HG02642 (cell line): ENCODE data around the gene PNLIPRP1.

Experiments used
- ATAC-seq: cut with Tn5 transposase; IDR thresholded peaks from one replicate; pipeline ENCODE4 v1.9.1; 2021; ENCODE audit warnings: mild to moderate bottlenecking; ENCODE audit not compliant: unreplicated experiment, poor library complexity

PNLIPRP1 gene

DNA sequence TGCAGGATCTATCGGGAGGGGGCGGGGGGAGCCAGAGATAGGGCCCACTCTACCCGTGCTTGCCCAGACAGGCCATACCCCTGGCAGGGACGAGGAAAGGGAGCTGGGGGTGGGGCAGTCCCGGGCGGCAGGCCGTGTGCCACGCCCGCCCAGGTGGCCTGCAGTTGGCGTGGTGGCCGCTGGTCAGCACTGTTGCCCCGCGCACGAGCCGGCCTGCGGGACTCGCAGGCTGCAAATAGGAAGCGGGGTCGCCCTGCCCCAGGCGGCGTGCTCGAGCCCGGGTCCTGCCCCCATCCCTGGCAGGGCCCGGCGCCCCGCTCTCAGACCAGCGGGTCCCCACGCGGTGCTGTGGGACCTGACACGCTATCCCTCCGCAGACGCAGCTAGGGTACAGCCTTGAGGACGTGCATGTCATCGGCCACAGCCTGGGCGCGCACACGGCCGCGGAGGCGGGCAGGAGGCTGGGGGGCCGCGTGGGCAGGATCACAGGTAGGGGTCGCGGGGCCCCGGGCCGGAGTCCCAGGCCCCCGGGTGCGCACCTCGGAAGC is 36.7 kb downstream of the PNLIPRP1 start:
- no peak for ATAC-seq

DNA sequence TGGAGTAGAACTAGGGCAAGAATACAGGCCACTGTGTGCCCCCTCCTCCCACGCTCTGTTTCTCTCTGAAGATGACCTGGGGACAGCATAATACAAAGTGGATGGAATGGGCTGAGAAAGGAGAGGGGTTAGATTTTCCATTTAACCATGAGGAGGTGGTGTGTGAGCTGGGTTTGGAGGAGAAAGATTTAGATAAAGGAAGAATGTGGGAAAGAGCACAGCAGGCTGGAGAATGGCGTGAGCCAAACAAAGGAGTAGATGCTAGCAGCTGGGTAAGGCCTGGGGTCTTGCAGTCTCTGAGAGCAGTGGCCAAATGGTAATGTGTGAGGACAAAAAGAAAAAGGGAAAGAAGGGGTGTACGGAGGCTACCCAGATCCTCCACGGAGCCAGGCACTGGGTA is 38.6 kb downstream of the PNLIPRP1 start:
- no peak for ATAC-seq

DNA sequence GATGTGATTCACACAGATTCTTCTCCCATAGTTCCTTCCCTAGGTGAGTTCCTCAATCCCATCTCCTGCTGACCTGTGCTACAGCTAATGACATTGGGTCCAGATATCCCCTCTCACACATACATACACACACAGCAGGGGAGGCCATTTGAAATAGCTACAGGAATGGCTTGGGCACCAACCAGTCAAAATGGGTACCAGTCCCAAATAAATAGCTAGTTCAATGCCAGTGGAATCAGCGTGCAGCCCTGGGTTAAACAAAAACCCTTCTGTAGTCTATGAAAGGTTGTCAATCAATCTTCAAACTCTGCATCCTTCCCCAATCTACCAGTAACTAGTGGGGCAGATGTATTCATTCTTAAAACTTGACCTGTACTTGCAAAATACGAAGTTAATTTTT is 39.3 kb downstream of the PNLIPRP1 start:
- ATAC-seq = no peak

DNA sequence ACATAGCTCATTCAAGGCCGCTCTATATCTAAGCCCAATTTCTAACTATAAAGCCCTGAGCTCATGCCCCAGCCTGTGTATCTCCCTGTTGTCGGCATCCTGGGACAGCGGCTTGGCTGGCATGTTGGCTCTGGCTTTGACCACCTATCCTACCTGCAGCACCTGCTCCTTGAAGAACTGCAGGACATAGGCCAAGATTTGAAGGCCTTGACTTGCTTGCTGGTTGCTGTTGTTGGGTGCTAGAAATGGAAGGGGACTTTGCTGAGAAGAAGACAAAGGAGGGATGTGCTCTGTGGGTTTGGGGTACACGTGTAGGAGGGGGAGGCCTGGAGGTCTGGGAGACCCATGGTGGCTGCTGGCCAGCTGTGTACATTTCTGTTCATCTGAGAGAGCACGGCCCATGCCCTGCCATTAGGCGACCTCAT is 41.1 kb downstream of the PNLIPRP1 start:
- no peak for ATAC-seq

DNA sequence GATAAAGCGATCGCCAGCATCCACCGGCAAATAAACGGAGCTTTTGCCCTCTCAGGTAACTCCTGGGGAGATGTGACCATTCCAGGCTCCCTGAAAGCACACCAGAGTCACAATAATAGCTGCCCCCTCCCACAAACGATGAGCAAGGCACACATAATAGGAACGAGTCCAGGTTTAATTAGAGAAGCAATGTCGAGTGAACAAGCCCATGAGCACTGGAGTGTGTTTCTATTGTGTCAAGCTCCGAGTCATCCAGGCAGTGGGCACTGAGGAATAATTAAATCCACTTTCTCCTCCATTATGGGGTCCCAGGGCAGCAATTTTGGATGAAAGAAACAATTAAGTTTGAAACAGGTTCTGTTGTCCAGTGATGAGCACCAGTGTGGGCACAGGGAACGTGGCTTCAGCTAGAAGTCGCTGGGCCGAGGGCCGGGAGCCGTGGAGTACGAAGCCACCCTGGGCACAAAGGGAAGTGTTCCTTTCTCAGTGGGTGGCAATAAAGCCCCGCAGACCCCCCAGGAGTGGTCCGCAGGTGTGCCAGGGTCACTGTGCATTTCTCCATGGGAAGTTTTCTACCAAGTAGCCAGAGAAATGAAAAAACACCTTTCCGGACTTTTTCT is 41.9 kb downstream of the PNLIPRP1 start:
- no peak for ATAC-seq

DNA sequence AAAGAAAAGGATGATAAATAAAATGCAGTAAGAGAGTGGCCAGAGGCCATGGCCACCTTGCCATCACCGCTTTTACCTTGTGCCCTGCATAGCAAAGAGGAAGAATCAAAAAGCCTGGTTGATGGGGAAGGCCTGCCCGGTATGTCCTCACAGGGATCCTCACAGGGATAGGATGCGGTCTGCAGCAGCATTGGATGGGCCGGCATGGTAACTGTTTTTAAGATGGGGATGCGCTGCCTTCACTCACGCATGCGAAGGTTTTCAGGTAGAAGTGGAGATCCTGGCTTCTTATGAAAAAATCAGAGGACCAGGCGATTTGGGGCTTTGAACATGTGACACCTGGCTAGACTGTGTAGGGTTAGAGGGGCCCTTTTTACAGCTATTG is 42.4 kb downstream of the PNLIPRP1 start:
- ATAC-seq = no peak

DNA sequence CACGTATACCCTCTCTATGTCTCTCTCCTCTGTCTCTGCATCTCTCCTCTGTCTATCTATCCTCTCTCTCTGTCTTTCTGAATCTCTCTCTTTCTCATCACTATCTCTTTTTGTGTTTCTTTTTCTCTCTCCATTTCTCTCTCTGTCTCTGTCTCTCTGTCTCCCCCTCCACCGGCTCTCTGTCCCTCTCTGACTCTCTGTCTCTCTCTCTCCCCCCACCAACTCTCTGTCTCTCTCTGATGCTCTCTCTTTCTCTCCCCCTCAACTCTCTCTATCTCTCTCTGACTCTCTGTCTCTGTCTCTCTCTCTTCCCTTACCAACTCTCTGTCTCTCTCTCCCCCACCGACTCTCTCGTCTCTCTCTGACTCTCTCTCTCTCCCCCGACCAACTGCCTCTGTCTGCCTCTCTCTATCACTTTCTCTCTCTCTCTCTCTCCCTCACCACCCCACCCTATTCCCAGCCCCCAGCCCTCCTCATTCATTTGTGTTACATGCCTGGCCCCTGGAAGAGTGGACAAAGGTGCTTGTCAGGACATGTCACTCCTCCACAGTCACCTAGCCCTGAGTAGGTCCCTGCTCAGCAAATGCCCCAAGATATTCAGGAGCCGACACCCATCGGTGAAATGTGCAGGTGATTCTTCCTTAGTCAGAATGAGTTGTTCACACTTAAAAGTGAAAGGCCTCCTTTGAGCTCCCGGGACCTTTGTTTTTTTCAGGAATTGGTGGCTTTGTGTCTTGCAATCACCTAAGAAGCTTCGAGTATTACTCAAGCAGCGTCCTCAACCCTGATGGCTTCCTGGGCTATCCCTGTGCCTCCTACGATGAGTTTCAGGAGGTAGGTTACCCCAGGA is 43.6 kb downstream of the PNLIPRP1 start:
- ATAC-seq = no peak

DNA sequence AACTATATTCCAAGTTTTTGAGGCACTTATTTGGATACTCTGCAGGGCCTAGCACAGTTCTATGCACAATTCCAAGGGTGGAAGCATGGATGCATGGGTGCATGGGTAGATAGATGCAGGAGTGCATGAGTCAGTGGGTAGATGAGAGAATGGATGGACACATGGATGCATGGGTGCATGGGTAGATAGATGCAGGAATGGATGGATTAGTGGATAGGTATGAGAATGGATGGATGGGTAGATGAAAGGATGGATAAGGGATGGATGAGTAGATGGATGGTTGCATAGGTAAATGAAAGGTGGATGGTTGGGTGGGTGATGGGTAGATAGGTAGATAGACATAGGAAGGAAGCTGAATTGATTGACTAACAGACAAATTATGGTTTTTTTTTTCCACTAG is 45.6 kb downstream of the PNLIPRP1 start:
- ATAC-seq = no peak

DNA sequence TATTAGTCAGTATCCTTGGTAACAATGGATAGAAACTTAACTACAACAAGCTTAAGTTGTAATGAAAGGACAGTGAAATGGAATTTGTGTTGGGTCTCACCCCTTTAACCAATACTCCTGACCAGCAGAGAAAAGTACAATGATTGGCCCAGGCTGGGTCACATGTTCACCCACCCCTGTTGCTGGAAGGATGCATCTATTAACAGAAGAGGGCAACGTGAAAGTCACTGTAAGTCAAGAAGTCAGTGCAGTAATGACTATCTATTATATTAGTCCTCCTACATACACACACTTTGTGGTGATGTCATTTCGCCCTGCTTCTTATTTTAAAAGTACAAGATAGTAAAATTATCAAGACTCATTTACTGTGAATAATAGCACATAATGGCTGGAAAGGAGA is 46.2 kb downstream of the PNLIPRP1 start:
- no peak for ATAC-seq

DNA sequence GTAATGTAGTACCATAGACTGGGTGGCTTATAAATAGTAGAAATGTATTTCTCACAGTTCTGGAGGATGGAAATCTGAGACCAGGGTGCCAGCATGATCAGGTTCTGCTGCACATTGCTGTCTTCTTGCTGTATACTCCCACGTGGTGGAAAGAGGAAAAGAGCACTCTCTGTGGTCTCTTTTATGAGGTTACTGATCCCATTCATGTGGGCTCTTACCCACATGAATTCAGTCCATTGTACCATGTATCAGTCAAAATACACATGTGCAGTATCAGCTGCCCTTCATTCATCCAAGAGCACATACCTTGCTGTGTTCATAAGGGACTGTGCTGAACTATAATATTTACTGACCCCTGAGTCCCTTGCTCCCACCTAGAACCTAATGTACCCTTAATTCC is 47.1 kb downstream of the PNLIPRP1 start:
- ATAC-seq = no peak

DNA sequence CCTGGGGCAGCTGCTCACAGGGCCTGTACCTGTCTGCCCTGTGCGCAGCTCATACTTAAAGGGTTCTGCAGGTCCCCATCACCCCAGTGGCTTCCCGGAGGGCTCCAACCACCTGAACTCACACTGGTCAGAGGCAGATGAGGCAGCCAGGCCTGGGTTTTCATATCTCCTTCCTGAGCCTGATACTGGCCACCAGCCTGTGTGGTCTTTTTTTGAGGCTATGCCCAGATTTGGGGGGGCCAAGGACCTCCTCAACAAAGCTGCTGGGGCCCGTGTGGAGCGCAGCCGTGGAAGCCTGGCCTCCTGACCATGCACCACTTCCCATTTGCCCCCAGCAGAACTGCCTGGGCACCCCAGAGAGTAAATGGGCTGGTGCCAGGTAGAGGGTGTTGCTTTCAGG is 55.7 kb downstream of the PNLIPRP1 start:
- no peak for ATAC-seq

DNA sequence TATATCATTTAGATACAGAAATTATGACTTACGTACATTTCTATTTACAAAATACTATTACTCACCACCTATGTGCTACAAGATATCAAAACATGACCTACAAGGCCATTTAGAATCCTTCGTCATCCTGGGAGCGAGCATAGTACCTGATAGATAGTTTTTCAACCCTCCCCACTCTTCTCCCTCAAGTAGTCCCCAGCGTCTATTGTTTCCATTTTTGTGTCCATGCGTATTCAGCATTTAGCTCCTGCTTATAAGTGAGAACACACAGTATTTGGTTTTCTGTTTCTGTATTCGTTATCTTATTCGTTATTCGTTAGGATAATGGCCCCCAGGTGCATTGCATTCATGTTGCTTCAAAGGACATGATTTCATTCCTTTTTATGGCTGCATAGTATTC is 58.1 kb downstream of the PNLIPRP1 start:
- ATAC-seq = no peak

DNA sequence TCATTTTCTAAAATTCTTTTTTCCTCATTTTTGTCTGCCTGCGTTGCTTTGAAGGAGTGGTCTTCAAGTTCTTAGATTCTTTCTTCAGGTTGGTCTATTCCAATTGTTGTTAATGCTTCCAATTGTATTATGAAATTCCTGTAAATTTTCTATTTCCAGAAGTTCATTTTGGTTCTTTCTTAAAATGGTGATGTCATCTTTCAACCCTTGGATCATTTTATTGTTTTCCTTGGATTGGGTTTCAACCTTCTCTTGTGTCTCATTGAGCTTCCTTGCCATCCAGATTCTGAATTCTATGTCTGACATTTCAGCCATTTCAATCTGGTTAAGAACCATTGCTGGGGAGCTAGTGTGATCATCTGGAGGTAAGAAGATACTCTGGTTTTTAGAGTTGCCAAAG is 63.1 kb downstream of the PNLIPRP1 start:
- no peak for ATAC-seq

DNA sequence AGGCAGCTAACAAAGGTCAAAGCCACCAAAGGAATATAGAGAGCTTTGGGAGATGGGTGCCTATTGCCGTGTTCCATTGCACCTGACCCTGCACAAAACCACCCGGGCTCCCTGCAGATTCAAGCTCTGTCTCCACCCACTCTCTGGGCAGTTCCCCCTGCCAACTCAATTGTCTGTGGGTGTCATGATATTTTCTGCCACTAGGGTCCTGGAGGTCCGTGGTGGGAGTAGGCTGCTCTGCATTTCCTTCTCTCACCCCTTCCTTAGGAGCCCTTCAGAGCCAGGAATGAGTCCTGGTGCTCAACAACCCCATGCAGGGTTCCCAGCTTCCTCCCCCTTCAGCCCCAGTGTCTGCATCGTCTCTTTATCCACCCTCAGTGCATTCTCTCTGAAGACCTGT is 64.1 kb downstream of the PNLIPRP1 start:
- peak; percentile 62 for ATAC-seq

DNA sequence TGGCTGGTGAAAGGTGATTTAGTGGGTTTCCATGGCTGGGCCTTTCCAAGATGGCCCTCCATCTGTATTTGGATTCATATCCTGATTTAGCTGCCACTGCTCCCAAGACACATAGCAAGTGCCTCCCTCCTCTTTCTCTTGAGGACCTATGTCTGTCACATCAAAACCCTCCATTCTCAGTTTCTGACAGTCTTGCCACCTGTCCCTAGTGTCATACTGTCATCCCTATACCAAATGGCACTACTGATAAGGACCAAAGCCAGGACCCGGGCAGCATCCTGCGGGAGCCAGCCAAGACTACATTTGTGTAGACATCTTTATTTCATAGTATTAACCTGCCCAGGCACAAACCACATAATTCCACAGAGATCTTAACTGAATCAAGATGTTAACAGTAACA is 64.8 kb downstream of the PNLIPRP1 start:
- no peak for ATAC-seq

DNA sequence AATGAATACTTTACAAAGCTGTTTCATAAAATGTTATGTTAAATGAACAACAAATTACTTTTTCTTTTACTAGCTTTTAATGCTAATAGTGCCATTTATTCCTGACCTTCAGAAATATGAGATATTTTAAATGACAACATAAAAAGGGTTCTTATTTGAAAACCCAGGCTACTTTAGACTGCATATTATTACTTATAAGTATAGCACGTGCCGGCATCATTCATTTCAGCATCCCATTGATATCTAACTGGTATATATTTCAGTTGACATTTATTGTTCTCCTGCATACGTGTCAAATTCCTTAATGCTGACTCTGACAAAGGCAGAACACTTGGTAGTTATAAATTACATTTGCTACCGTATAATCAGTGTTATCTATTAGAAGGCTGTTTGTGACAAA is 65.3 kb downstream of the PNLIPRP1 start:
- ATAC-seq = no peak

DNA sequence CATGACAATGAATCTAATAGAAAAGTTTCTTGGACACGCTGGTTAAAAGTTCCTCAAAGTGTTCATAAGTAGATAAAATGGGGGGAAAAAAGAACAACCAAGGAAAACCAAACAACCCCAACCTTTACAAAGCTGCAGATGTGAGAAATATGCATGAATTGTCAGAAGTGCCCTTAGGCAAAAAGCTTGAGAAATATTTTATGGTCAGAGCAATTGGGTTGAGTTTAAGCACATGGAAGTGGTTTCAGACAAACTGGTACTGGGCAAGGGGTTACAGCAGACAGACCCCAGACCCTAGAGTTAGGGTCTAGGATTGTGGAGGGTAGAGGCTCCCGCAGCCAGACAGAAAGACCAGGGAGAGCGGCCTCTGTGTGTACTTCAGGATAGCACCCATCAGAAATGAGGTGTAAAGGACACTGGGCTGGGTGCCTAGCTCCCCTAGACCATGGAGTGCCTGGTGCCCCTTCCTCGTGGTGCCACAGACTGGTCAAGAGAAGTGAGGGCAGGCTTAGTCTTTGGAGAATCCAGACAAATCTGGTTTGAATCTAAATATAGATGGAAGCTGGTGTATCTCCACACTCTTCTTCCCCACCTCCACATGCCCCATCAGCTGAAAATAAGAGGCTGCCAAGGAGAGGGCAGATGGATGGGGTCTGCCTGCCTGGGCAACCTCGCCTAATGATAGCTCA is 67.2 kb downstream of the PNLIPRP1 start:
- no peak for ATAC-seq
